Measurements from ENCODE around the gene PBX1. TPM values are rescaled to one million over a fixed set of nuclear protein-coding genes. Genes with fewer than 3 reads are reported as not detected.

PBX1 gene
- total RNA-seq, 1 donor from 2014 or later: 0.99 TPM

- DNase-seq (ENCODE audit: low read depth in 2 of 2): peak in 1 of 2 donors; percentile 41
Observed at GRCh38 chr1:164695956-164696665, 137.1 kb downstream of the PBX1 start.

- no peak for DNase-seq (ENCODE audit: low read depth in 2 of 2)
Observed at GRCh38 chr1:164699815-164700491, 141.0 kb downstream of the PBX1 start.

- no peak for DNase-seq (ENCODE audit: low read depth in 2 of 2)
Observed at GRCh38 chr1:164700683-164701082, 141.7 kb downstream of the PBX1 start.

- DNase-seq (ENCODE audit: low read depth in 2 of 2): no peak
Observed at GRCh38 chr1:164701189-164701761, 142.3 kb downstream of the PBX1 start.

GRCh38 chr1:164702216-164702615 is 143.2 kb downstream of the PBX1 start:
- no peak for DNase-seq (ENCODE audit: low read depth in 2 of 2)

GRCh38 chr1:164702664-164703063 is 143.7 kb downstream of the PBX1 start:
- no peak for DNase-seq (ENCODE audit: low read depth in 2 of 2)

- DNase-seq (ENCODE audit: low read depth in 2 of 2): no peak
Observed at GRCh38 chr1:164703463-164703862, 144.5 kb downstream of the PBX1 start.

GRCh38 chr1:164703960-164704411 is 145.0 kb downstream of the PBX1 start:
- DNase-seq (ENCODE audit: low read depth in 2 of 2): no peak

- no peak for DNase-seq (ENCODE audit: low read depth in 2 of 2)
Observed at GRCh38 chr1:164704954-164705353, 146.0 kb downstream of the PBX1 start.

GRCh38 chr1:164706606-164706987 is 147.6 kb downstream of the PBX1 start:
- DNase-seq (ENCODE audit: low read depth in 2 of 2): no peak

GRCh38 chr1:164707868-164708331 is 148.9 kb downstream of the PBX1 start:
- peak in 1 of 2 donors; percentile 49 for DNase-seq (ENCODE audit: low read depth in 2 of 2)

GRCh38 chr1:164708596-164708995 is 149.6 kb downstream of the PBX1 start:
- no peak for DNase-seq (ENCODE audit: low read depth in 2 of 2)

- DNase-seq (ENCODE audit: low read depth in 2 of 2): no peak
Observed at GRCh38 chr1:164709126-164709525, 150.1 kb downstream of the PBX1 start.

- no peak for DNase-seq (ENCODE audit: low read depth in 2 of 2)
Observed at GRCh38 chr1:164709541-164710278, 150.7 kb downstream of the PBX1 start.

GRCh38 chr1:164712131-164713036 is 153.4 kb downstream of the PBX1 start:
- peak; percentile 61 to 97 for DNase-seq (ENCODE audit: low read depth in 2 of 2)

- DNase-seq (ENCODE audit: low read depth in 2 of 2): no peak
Observed at GRCh38 chr1:164713456-164714207, 154.6 kb downstream of the PBX1 start.

- peak; percentile 48 to 70 for DNase-seq (ENCODE audit: low read depth in 2 of 2)
Observed at GRCh38 chr1:164716992-164717703, 158.2 kb downstream of the PBX1 start.

GRCh38 chr1:164718821-164719220 is 159.8 kb downstream of the PBX1 start:
- DNase-seq (ENCODE audit: low read depth in 2 of 2): no peak

- peak; percentile 34 for DNase-seq (ENCODE audit: low read depth in 2 of 2)
Observed at GRCh38 chr1:164719676-164720439, 160.9 kb downstream of the PBX1 start.

Data from lung microvascular endothelial cell (primary cell).